ENCODE data around the gene SYNM.

SYNM gene

DNA sequence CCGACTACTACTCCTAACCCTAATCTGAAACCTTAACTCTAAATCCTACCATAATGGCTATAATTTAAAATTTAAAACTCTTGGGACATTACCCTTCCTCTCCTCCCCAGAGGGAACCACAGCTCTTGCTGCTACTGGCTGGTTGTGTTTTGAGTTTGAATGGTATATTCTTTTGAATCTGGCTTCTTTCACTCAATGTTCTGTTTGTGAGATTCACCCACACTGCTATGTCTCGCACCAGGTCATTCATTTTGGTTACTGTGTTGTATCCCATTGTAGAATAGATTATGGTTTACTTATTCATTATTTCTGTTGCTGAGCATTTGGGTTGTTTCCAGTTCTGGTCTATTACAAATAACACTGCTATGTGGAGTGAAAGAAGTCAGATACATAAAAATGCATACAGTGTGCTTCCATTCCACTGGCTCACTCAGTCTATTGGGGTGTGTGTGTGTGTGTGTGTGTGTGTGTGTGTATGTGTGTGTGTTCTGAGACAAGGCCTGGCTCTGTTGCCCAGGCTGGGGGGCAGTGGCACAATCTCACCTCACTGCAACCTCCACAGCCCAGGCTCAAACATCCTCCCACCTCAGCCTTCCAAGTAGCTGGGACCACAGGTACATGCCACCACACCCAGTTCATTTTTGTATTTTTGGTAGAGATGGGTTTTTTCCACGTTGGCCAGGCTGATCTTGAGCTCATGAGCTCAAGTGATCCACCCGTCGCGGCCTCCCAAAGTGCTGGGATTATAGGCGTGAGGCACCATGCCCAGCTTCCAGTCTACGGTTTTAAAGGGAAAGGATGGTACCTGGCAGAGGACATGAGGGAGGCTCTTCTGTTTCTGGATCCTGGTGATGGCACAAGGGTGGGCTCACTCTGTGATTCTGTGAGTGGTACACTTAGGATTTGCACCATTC is 19.2 kb upstream of the SYNM start:
- H3K4me3 ChIP-seq (ENCODE audit: low read length), result no peak overlapping the region
- no peaks in the 10 kb centered on the region for H3K36me3 ChIP-seq (ENCODE audit: control insufficient read depth, insufficient read depth, low read length)
- 100% methylated on average over 1 of the region's 8 CpGs for WGBS (ENCODE audit: insufficient coverage, insufficient read length)
- H3K27me3 ChIP-seq (ENCODE audit: control insufficient read depth, insufficient read depth, low read length), result no peaks in the 10 kb centered on the region
- H3K4me1 ChIP-seq (ENCODE audit: control insufficient read depth, insufficient read depth, low read length), result no peaks in the 10 kb centered on the region; the same call in 1 of the 2 replicates
- no peak overlapping the region for H3K27ac ChIP-seq (ENCODE audit: low read length)
- DNase-seq (ENCODE audit: low read depth, low spot score), result no peak
- no peaks in the 10 kb centered on the region for H3K9me3 ChIP-seq (ENCODE audit: control insufficient read depth, insufficient read depth, low read length)

GRCh38 chr15:99086327-99086667 is 18.6 kb upstream of the SYNM start:
- Histone ChIP-seq H3K9me3 (ENCODE audit: control insufficient read depth, insufficient read depth, low read length) (no peaks in the 10 kb centered on the region), H3K4me3 (ENCODE audit: low read length) (no peak overlapping the region), H3K27ac (ENCODE audit: low read length) (no peak overlapping the region), H3K36me3 (ENCODE audit: control insufficient read depth, insufficient read depth, low read length) (no peaks in the 10 kb centered on the region), H3K4me1 (ENCODE audit: control insufficient read depth, insufficient read depth, low read length) (no peaks in the 10 kb centered on the region; the same call in 1 of the 2 replicates), H3K27me3 (ENCODE audit: control insufficient read depth, insufficient read depth, low read length) (no peaks in the 10 kb centered on the region)
- no CpG with 5 or more reads among the region's 2 CpGs for WGBS (ENCODE audit: insufficient coverage, insufficient read length)
- no peak for DNase-seq (ENCODE audit: low read depth, low spot score)

DNA sequence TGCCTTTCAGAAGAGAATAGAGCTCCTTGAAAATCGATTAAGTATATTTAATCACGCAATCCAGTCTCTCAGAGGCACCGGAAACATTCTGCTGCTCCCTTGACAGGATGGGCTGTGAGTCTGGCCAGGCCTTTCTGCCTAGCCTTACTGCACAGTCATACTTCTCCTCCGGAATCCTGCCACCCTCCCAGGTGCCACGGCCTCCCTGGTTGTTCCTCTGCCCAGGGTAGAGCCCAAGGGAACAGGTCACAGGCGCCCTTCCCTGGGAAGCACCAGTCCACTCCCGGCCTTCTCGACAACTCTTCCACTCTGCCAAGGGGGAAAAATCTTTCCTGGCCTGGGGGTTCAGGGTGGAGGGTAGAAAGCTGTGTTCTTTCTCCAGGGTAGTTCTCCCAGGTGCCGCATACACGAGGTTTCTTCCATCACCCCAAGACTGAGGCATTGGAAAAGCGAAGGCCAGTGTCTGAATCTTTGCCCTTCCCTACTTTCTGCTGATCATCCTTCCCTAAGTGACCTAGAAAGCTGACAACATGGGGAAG is 17.4 kb upstream of the SYNM start:
- no peak for DNase-seq (ENCODE audit: low read depth, low spot score)
- no peaks in the 10 kb centered on the region for H3K36me3 ChIP-seq (ENCODE audit: control insufficient read depth, insufficient read depth, low read length)
- H3K4me3 ChIP-seq (ENCODE audit: low read length), result no peak overlapping the region
- H3K27ac ChIP-seq (ENCODE audit: low read length), result no peak overlapping the region
- no CpG with 5 or more reads among the region's 11 CpGs for WGBS (ENCODE audit: insufficient coverage, insufficient read length)
- H3K4me1 ChIP-seq (ENCODE audit: control insufficient read depth, insufficient read depth, low read length), result no peaks in the 10 kb centered on the region; the same call in 1 of the 2 replicates
- no peaks in the 10 kb centered on the region for H3K9me3 ChIP-seq (ENCODE audit: control insufficient read depth, insufficient read depth, low read length)
- no peaks in the 10 kb centered on the region for H3K27me3 ChIP-seq (ENCODE audit: control insufficient read depth, insufficient read depth, low read length)

- no peak overlapping the region for H3K27ac ChIP-seq (ENCODE audit: low read length)
Observed at GRCh38 chr15:99090011-99090699, 14.7 kb upstream of the SYNM start.

DNA sequence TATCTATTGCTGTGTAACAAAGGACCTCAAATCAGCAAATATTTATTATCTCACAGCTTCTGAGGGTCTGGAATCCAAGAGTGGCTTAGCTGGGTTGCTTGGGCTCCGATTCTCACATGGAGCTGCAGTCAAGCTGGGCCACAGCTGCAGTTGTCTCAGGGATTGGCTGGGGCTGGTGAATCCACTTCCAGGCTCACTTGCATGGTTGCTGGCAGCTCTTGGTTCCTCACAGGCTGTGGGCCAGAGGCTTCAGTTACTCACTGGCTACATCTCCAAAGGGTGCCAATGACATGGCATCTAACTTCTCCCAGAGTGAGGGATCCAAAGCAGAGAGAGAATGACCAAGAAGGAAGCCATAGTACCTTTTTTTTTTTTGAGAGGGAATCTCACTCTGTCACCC is 13.9 kb upstream of the SYNM start:
- Histone ChIP-seq H3K27me3 (ENCODE audit: control insufficient read depth, insufficient read depth, low read length) (no peaks in the 10 kb centered on the region), H3K36me3 (ENCODE audit: control insufficient read depth, insufficient read depth, low read length) (no peaks in the 10 kb centered on the region), H3K4me3 (ENCODE audit: low read length) (no peak overlapping the region), H3K4me1 (ENCODE audit: control insufficient read depth, insufficient read depth, low read length) (no peaks in the 10 kb centered on the region; the same call in 1 of the 2 replicates), H3K9me3 (ENCODE audit: control insufficient read depth, insufficient read depth, low read length) (no peaks in the 10 kb centered on the region), H3K27ac (ENCODE audit: low read length) (no peak overlapping the region)
- no CpG with 5 or more reads among the region's 1 CpG for WGBS (ENCODE audit: insufficient coverage, insufficient read length)
- DNase-seq (ENCODE audit: low read depth, low spot score), result no peak

More at GRCh38 chr15:99090011-99090699, 14.7 kb upstream of the SYNM start:
- no CpG with 5 or more reads among the region's 3 CpGs for WGBS (ENCODE audit: insufficient coverage, insufficient read length)
- no peak for DNase-seq (ENCODE audit: low read depth, low spot score)
- no peaks in the 10 kb centered on the region for H3K9me3 ChIP-seq (ENCODE audit: control insufficient read depth, insufficient read depth, low read length)
- H3K27me3 ChIP-seq (ENCODE audit: control insufficient read depth, insufficient read depth, low read length), result no peaks in the 10 kb centered on the region
- no peaks in the 10 kb centered on the region; the same call in 1 of the 2 replicates for H3K4me1 ChIP-seq (ENCODE audit: control insufficient read depth, insufficient read depth, low read length)
- H3K4me3 ChIP-seq (ENCODE audit: low read length), result no peak overlapping the region
- no peaks in the 10 kb centered on the region for H3K36me3 ChIP-seq (ENCODE audit: control insufficient read depth, insufficient read depth, low read length)

DNA sequence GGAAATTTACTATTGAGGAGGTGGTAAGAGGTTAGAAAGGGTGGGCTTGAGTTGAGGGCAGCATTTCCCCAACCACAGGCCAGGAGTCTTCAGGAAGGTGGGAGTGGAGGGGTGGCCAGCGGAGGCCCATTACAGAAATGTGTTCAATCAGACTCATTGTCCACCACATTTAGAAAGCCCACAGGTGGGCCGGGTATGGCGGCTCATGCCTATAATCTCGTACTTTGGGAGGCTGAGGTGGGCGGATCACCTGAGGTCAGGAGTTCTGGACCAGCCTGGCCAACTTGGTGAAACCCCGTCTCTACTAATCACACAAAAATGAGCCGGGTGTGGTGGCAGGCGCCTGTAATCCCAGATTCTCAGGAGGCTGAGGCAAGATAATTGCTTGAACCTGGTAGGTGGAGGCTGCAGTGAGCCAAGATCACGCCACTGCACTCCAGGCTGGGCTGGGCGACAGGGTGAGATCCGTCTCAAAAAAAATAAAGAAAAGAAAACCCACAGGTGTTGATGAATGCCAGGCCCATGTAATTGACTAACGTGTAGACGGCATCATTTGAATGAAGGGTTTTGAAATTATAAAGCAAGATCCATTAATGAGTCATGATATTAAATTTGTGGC is 12.2 kb upstream of the SYNM start:
- no peaks in the 10 kb centered on the region for H3K9me3 ChIP-seq (ENCODE audit: control insufficient read depth, insufficient read depth, low read length)
- no peak for DNase-seq (ENCODE audit: low read depth, low spot score)
- H3K27ac ChIP-seq (ENCODE audit: low read length), result no peak overlapping the region
- H3K4me1 ChIP-seq (ENCODE audit: control insufficient read depth, insufficient read depth, low read length), result no peaks in the 10 kb centered on the region; the same call in 1 of the 2 replicates
- WGBS (ENCODE audit: insufficient coverage, insufficient read length), result no CpG with 5 or more reads among the region's 13 CpGs
- H3K4me3 ChIP-seq (ENCODE audit: low read length), result no peak overlapping the region
- no peaks in the 10 kb centered on the region for H3K36me3 ChIP-seq (ENCODE audit: control insufficient read depth, insufficient read depth, low read length)
- no peaks in the 10 kb centered on the region for H3K27me3 ChIP-seq (ENCODE audit: control insufficient read depth, insufficient read depth, low read length)

DNA sequence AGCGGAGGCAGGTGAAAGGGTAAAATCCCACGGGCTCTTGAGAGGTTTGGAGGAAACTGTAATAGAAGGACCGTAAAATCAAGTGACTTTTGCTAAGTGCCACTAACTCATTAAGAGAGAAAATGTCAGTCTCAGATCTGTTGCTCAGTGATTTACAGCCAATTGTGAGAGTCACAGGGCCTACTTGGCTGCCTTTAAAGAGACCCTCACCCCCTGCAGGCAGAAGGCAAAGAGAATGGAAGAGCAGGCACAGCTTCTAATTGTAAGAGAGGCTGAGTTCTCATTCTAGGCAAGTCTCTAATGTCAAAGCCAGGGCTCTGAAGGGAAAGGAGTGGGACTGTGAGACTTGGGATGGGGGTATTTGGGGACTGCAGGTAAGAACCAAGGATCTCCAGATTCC is 9.3 kb upstream of the SYNM start:
- H3K9me3 ChIP-seq (ENCODE audit: control insufficient read depth, insufficient read depth, low read length), result no peaks in the 10 kb centered on the region
- H3K4me1 ChIP-seq (ENCODE audit: control insufficient read depth, insufficient read depth, low read length), result no peaks in the 10 kb centered on the region
- H3K27me3 ChIP-seq (ENCODE audit: control insufficient read depth, insufficient read depth, low read length), result peaks cover 11% of the 10 kb centered on the region; the same call in 1 of the 2 replicates
- no peak for DNase-seq (ENCODE audit: low read depth, low spot score)
- H3K27ac ChIP-seq (ENCODE audit: low read length), result no peak overlapping the region
- H3K4me3 ChIP-seq (ENCODE audit: low read length), result no peak overlapping the region
- no CpG with 5 or more reads among the region's 3 CpGs for WGBS (ENCODE audit: insufficient coverage, insufficient read length)
- no peaks in the 10 kb centered on the region for H3K36me3 ChIP-seq (ENCODE audit: control insufficient read depth, insufficient read depth, low read length)

DNA sequence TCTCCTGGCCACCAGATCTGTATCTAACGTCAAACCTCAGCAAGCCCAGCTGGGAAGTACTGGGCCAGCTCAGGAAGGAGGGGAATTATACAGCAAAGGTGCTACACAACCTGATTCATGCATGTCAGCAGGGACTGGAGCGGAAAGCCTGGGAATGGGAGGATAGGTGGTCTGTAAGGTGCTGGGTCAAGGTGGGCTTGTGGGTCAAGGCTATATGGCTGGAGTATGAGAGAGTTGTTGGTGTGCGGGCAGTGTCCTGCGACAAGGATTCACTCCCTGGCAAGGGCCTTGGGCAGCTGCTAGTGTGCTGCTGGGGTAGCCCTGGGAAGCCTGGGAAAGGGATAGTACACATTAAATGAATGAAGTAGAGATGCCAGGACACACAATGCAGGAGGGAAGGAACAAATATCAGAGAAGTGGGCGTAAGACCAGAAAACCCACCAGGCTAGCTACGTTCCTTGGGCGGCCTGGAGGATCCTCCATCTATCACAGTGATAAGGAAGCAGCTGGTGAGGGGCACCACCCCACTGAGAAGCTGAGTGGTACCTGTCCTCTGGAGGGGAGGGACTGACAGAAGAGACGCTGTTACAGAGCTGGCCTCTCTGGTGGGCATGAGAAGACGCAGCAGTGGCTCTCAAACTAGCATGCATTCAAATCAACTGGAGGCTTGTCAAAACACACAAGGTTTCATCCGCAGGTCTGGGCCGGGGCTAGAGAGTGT is 8.5 kb upstream of the SYNM start:
- H3K27me3 ChIP-seq (ENCODE audit: control insufficient read depth, insufficient read depth, low read length), result peaks cover 11% of the 10 kb centered on the region; the same call in 1 of the 2 replicates
- WGBS (ENCODE audit: insufficient coverage, insufficient read length), result no CpG with 5 or more reads among the region's 11 CpGs

GRCh38 chr15:99096894-99097426 is 7.9 kb upstream of the SYNM start:
- Histone ChIP-seq H3K9me3 (ENCODE audit: control insufficient read depth, insufficient read depth, low read length) (no peaks in the 10 kb centered on the region), H3K4me1 (ENCODE audit: control insufficient read depth, insufficient read depth, low read length) (no peaks in the 10 kb centered on the region), H3K4me3 (ENCODE audit: low read length) (no peak overlapping the region), H3K36me3 (ENCODE audit: control insufficient read depth, insufficient read depth, low read length) (no peaks in the 10 kb centered on the region), H3K27me3 (ENCODE audit: control insufficient read depth, insufficient read depth, low read length) (peaks cover 11% of the 10 kb centered on the region; the same call in 1 of the 2 replicates), H3K27ac (ENCODE audit: low read length) (no peak overlapping the region)
- WGBS (ENCODE audit: insufficient coverage, insufficient read length), result no CpG with 5 or more reads among the region's 11 CpGs
- no peak for DNase-seq (ENCODE audit: low read depth, low spot score)

More for the DNA sequence above, 8.5 kb upstream of the SYNM start:
- H3K27ac ChIP-seq (ENCODE audit: low read length), result no peak overlapping the region
- H3K9me3 ChIP-seq (ENCODE audit: control insufficient read depth, insufficient read depth, low read length), result no peaks in the 10 kb centered on the region
- DNase-seq (ENCODE audit: low read depth, low spot score), result no peak
- H3K4me1 ChIP-seq (ENCODE audit: control insufficient read depth, insufficient read depth, low read length), result no peaks in the 10 kb centered on the region
- no peak overlapping the region for H3K4me3 ChIP-seq (ENCODE audit: low read length)
- no peaks in the 10 kb centered on the region for H3K36me3 ChIP-seq (ENCODE audit: control insufficient read depth, insufficient read depth, low read length)
